GM18498 (cell line): ENCODE results near the gene TRIM62.
"Not testable (repeated sequence)": the region's sequence is repeated elsewhere in the genome, so short reads cannot be mapped to it uniquely, and the experiment has no call there.

Experiments
- ATAC-seq: cut with Tn5 transposase; IDR thresholded peaks from one replicate; pipeline ENCODE4 v1.9.1; 2021; ENCODE audit warnings: mild to moderate bottlenecking, moderate library complexity; ENCODE audit not compliant: unreplicated experiment

Gene TRIM62

DNA sequence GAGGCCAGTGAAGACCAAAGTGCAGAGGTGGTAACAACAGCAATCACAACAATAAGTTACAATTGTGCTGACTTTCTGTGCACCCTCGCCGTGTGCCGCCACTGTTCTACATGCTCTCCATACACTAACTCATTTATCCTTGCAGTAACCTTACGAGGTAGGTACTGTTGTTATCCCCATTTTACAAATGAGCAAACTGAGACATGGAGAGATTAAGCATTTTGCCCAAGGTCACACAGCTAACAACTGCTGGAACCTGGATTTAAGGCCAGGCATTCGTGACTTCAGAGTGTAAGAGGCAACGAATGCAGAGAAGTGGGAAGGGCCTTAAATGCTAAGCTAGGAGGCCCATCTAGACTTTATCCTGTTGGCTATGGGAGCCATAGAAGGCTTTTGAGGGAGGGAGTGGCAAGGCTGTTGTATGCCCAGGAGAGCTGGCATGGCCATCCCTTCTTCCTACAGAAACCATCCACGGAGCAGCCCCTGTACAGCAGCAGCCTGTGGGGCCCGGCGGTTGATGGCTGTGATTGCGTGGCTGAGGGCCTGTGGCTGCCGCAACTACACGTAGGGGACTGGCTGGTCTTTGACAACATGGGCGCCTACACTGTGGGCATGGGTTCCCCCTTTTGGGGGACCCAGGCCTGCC, 64.3 kb downstream of the TRIM62 start:
- no peak for ATAC-seq

DNA sequence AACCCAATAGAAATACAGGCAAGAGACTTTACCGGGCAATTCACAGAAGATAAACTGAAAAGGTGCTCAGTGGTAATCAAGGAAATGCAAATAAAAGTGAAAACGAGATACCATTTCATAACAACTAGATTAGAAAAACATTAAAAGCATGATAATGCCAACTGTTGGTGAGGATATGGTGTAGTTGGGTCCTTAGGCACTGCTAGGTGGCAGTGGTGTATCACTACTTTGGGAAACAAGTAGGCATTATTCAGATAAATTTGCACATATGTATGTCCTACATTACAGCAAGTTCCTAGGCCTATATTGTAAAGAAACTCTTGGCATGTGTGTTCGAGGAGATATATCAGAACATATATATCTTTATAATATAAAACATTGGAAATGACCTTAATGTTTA, 69.9 kb downstream of the TRIM62 start:
- ATAC-seq, result no peak

- no peak for ATAC-seq
These were observed 71.4 kb downstream of the TRIM62 start for GRCh38 chr1:33110477-33110876.

DNA sequence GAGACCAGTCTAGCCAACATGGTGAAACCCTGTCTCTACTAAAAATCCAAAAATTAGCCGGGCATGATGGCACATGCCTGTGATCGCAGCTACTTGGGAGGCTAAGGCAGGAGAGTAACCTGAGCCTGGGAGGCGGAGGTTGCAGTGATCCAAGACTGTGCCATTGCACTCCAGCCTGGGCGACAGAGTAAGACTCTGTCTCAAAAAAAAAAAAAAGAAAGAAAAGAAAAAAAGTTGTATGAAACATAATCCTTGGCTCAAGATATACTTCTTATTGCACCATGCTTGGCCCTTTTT, 81.8 kb downstream of the TRIM62 start:
- not testable (repeated sequence) for ATAC-seq

DNA sequence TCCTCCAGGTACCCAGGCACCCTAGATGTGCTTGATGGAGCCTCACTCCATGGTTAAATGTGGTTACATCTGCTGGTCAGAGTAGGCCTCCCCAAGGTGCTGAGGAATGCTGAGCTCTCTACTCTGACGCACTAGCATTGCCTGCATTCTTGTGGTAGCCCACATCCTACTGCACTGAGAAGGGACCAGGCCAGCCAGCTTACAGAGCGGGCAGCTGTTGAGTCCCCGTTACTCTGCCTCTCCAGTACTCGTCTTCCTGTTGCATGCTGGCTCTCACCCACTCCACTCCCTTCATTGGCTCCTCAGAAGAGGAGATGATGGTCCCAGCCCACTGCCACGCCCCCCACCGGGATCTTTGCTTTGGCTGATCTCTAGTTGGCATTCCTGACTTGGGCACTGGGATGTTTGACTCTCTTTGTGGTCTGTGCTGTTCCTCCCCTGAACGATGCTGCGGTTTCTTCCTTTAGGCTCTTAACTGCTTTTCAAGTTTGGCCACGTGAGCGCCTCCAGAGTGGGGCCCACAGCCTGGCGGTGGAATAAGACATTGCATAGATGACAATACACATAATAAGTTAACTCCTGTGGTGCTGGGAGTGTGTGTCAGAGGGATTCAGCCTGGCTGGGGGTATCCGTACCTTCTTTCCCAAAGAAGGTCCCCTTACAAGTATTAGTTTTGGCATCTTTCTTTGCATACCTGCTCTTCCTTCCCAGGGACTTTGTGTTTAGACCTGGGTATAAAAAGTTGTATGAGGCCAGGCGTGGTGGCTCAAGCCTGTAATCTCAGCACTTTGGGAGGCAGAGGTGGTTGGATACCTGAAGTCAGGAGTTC, 82.3 kb downstream of the TRIM62 start:
- peak; percentile 69 for ATAC-seq

DNA sequence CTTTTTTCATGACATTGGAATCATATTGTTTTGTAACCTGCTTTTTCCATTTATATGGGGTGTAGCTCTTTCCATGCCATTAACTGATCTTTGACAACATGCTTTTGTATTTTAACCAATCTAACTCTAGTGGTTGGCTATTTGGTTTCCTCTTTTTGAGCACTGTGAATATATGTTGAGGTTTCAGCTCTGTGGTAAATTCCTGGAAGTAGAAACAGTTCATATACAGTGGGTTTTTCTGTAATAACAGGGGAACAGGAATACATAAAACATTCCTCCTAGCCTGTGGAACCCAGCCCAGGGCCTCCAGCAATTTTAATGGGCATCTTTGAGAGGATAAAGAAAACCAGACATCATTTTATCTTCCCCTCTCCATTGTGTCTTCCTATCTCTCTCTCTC, 83.5 kb downstream of the TRIM62 start:
- no peak for ATAC-seq

DNA sequence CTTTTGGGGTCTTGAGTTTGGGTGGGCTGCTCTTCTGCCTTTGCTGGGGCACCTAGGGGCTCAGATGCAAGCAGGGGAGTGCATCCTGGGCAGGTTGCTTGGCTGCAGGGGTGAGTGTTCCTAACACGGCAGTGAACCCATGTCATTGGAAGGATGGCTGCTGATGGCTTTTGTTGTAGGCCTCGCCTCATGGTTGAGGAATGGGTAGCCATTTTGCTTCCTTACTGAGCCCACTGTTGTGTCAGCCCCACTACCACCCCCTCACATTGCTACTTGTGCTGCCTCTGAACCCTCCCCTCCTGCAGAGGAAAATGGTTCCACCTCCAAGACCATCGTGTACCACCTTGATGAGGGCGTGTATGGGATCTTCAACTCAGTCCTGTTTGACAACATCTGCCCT, 84.1 kb downstream of the TRIM62 start:
- no peak for ATAC-seq

GRCh38 chr1:33097137-33097611, 84.7 kb downstream of the TRIM62 start:
- ATAC-seq, result no peak

DNA sequence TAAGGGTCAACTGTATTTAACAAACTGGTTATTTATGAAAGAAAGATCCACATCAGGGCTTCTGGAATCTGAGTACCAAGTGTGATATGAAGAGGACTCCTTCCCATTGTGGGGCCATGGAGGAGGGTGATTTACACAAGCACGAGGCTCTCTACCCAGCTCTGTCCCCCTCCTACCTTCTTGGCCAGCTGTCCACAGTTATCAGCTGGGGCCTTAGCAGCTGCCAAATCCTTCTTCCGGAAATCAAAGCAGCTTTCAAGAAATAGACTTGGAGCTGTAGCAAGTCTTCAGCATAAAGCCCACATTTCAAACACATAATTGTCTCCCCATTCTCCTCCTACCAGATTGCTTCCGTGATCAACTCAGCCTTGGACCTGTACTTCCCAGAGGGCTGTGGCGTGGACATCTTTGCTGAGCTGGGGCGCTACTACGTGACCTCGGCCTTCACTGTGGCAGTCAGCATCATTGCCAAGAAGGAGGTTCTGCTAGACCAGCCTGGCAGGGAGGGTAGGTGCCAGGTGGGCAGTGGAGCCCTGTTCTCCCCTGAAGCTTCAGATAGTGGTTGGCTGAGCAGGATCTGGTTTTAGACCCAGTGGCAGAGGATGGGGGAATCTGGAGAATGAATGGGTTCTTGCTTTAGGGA, 85.4 kb downstream of the TRIM62 start:
- no peak for ATAC-seq
